22Rv1 (cell line): ENCODE results near the gene PTPRB.
A peak's percentile ranks its signal among the peaks of the same experiment; 100 is the strongest.

Source experiments
- H3K27ac ChIP-seq: fragments of 450-650 bp; 2 replicates; pipeline ENCODE4 v1.5.1; 2017
- CTCF ChIP-seq: fragments of 450-650 bp; IDR thresholded peaks from 2 replicates; pipeline ENCODE4 v1.5.1; 2017; ENCODE audit warnings: mild to moderate bottlenecking
- ZFX ChIP-seq: fragments of 450-650 bp; IDR thresholded peaks from 2 replicates; pipeline ENCODE4 v1.6.1; 2017; ENCODE audit warnings: antibody characterized with exemption, borderline replicate concordance

The PTPRB gene

DNA sequence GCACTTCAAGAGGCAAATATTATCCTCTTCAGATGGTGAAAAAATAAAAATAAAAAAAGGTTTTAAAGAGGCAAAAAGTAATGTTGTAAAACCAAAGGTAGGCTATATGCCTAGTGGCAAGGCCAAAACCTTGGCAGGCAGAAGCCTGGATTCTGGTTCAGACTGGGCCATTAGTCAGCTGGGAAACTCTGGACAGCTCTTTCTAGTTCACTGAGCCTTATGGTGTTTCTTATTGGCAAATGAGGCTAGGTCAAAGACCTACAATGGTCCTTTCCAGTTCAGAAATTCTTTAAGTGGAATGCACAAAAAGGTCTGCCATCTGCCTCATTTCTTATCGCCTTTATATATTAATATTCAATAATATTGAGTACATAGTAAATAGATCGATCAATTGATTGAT, 44.6 kb downstream of the PTPRB start:
- peak overlapping the region; percentile 65 for H3K27ac ChIP-seq
- TF ChIP-seq ZFX (no peak), CTCF (no peak)

DNA sequence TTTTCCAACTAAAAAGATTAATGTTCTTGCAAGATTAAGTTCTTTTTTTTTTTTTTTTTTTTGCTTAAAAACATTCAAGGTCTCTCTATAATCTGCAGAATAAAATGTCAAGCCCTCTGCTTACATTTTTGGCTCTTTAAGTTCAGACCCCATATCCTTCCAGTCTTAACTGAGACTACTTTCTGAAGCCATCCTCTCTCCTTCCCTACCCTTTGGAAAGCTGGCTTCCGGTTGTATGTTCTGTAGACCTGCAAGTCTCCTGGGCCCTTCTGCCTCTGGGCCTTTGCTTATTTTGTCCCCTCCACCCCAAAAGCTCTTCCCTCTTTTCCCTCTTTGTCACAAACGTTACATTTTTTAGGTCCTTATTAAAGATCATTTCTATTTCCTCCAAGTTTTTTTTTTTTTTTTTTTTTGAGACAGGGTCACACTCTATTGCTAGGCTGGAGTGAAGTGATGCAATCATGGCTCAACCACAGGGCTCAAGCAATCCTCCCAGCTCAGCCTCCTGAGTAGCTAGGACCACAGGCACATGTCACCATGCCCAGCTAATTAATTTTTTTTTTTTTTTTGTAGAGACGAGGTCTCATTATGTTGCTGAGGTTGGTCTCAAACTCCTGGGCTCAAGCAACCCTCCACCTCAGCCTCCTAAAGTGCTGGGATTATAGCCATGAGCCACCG, 46.5 kb downstream of the PTPRB start:
- peak overlapping the region; percentile 65 for H3K27ac ChIP-seq
- TF ChIP-seq ZFX = no peak
- no peak for TF ChIP-seq CTCF

- TF ChIP-seq CTCF (peak; percentile 98), ZFX (no peak)
- peak overlapping the region; percentile 65 for H3K27ac ChIP-seq
Observed at GRCh38 chr12:70590051-70590450, 47.2 kb downstream of the PTPRB start.

DNA sequence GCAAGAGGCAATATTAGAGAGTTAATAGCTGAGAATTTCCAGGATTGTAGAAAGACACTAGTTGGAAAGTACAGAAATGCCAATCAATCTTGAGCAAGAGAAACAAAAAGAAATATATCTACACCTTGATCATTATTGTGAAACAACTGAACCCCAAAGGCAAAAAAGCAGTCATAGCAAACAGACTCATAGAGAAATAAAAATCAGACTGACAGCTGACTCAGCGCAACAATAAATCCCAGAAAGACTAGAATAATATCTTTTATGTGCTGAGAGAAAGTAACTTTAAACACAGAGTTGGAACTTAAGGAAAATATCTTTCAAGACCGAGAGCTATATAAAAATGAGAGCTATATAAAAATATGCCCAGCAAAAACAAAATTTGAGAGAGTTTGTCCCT, 52.9 kb downstream of the PTPRB start:
- no peak for TF ChIP-seq ZFX
- TF ChIP-seq CTCF = no peak

GRCh38 chr12:70583251-70583650, 54.0 kb downstream of the PTPRB start:
- TF ChIP-seq CTCF (no peak), ZFX (no peak)
- H3K27ac ChIP-seq = peak overlapping the region; percentile 0

More for the DNA sequence above, 52.9 kb downstream of the PTPRB start:
- peak overlapping the region; percentile 0; the same call in 1 of the 2 replicates for H3K27ac ChIP-seq

DNA sequence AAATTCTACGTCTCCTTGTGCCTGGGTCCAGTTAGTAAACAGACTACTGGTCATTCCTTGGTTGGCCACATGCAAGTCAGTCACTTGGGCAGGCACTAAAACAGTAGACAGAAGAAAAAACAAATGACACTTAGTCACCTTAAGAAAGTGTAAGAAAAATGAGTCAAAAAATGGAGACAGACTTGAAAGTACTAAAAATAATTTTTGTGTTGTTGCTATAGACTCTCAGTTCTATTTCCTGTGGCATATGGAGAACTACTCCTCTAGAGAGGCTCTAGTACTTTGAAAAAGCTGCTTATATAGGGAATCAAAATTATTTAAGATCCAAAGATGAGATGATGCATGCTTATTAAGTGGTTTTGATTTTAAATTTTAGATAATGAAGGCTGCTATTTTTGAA, 56.0 kb downstream of the PTPRB start:
- TF ChIP-seq ZFX (no peak), CTCF (no peak)
- no peak overlapping the region; the same call in 1 of the 2 replicates for H3K27ac ChIP-seq

- TF ChIP-seq CTCF (peak; percentile 63), ZFX (no peak)
- H3K27ac ChIP-seq = no peak overlapping the region
Observed at GRCh38 chr12:70577283-70577634, 60.0 kb downstream of the PTPRB start.
